OCI-LY1 (cell line): ENCODE measurements around the gene PRR36.
"Not testable (repeated sequence)": the region's sequence is repeated elsewhere in the genome, so short reads cannot be mapped to it uniquely, and the experiment has no call there.

Source experiments
- H2AFZ ChIP-seq: fragments of 200-600 bp; sonication (generic), shearing (Covaris generic); 2 replicates; pipeline ENCODE4 v1.6.0; 2014; ENCODE audit warnings: antibody characterized with exemption, mild to moderate bottlenecking, low read length
- H3F3A ChIP-seq: fragments of 200-600 bp; sonication (generic), shearing (Covaris generic); 2 replicates; pipeline ENCODE4 v1.6.0; 2014; ENCODE audit warnings: mild to moderate bottlenecking, antibody characterized with exemption, low read length, moderate library complexity; ENCODE audit not compliant: insufficient read depth
- H3K27ac ChIP-seq: fragments of 200-600 bp; sonication (generic); 2 replicates; pipeline ENCODE4 v1.5.1; 2014; ENCODE audit warnings: low read length, mixed run types, mild to moderate bottlenecking, low read depth; ENCODE audit not compliant: poor library complexity, severe bottlenecking
- H3K27me3 ChIP-seq: fragments of 200-600 bp; sonication (generic); 2 replicates; pipeline ENCODE4 v1.6.0; 2014; ENCODE audit warnings: antibody characterized with exemption, mild to moderate bottlenecking, low read length, moderate library complexity; ENCODE audit not compliant: insufficient read depth
- H3K36me3 ChIP-seq: fragments of 200-600 bp; sonication (generic); 2 replicates; pipeline ENCODE4 v1.6.1; 2014; ENCODE audit warnings: mild to moderate bottlenecking, antibody characterized with exemption, low read length, moderate library complexity, mixed read lengths; ENCODE audit not compliant: insufficient read depth
- H3K4me1 ChIP-seq: fragments of 200-600 bp; sonication (generic); 2 replicates; pipeline ENCODE4 v1.5.1; 2014; ENCODE audit warnings: mild to moderate bottlenecking, low read length, moderate library complexity; ENCODE audit not compliant: insufficient read depth, severe bottlenecking
- H3K4me2 ChIP-seq: fragments of 200-600 bp; sonication (generic), shearing (Covaris generic); 2 replicates; pipeline ENCODE4 v1.6.1; 2014; ENCODE audit warnings: low read length
- H3K4me3 ChIP-seq: fragments of 200-600 bp; sonication (generic); 2 replicates; pipeline ENCODE4 v1.5.1; 2014; ENCODE audit warnings: low read length, low read depth, mild to moderate bottlenecking, mixed read lengths; ENCODE audit not compliant: poor library complexity, severe bottlenecking
- H3K79me2 ChIP-seq: fragments of 200-600 bp; shearing (Covaris generic); 2 replicates; pipeline ENCODE4 v1.6.1; 2016; ENCODE audit warnings: mixed run types, low read length, mixed read lengths; ENCODE audit not compliant: insufficient read depth
- H3K9ac ChIP-seq: fragments of 200-600 bp; sonication (generic), shearing (Covaris generic); 2 replicates; pipeline ENCODE4 v1.6.1; 2014; ENCODE audit warnings: mild to moderate bottlenecking, low read length, mixed read lengths
- H3K9me2 ChIP-seq: fragments of 200-600 bp; sonication (generic), shearing (Covaris generic); 2 replicates; pipeline ENCODE4 v1.6.1; 2014; ENCODE audit warnings: low read depth, mild to moderate bottlenecking, low read length, mixed read lengths
- H3K9me3 ChIP-seq: fragments of 200-600 bp; shearing (Covaris generic); 2 replicates; pipeline ENCODE4 v1.6.1; 2014; ENCODE audit warnings: low read length, mixed read lengths
- H4K20me1 ChIP-seq: fragments of 200-600 bp; sonication (generic), shearing (Covaris generic); 2 replicates; pipeline ENCODE4 v1.6.0; 2016; ENCODE audit warnings: mild to moderate bottlenecking, low read length; ENCODE audit not compliant: insufficient read depth
- CTCF ChIP-seq: fragments of 200-600 bp; sonication (generic), shearing (Covaris generic); IDR thresholded peaks from 2 replicates; pipeline ENCODE4 v1.5.1; 2017; ENCODE audit warnings: mild to moderate bottlenecking, antibody characterized with exemption, low read length, moderate library complexity, mixed read lengths
- EZH2 ChIP-seq: fragments of 200-600 bp; sonication (generic), shearing (Covaris generic); IDR thresholded peaks from 2 replicates; pipeline ENCODE4 v1.8.0; 2017; ENCODE audit warnings: borderline replicate concordance, mixed run types, mild to moderate bottlenecking, antibody characterized with exemption, low read length, moderate library complexity, mixed read lengths

The PRR36 gene

GRCh38 chr19:7895565-7895964 lies 21.4 kb upstream of the PRR36 start:
- TF ChIP-seq EZH2 (no peak), CTCF (no peak)
- Histone ChIP-seq H3K9me2 (no peaks in the 10 kb centered on the region), H3F3A (no peaks in the 10 kb centered on the region)

GRCh38 chr19:7894612-7895309 lies 20.6 kb upstream of the PRR36 start:
- Histone ChIP-seq H3K4me1 (peaks cover 6% of the 10 kb centered on the region), H3K4me3 (no peak overlapping the region), H3K36me3 (no peaks in the 10 kb centered on the region), H3F3A (no peaks in the 10 kb centered on the region), H3K4me2 (no peak overlapping the region), H3K27ac (no peak overlapping the region), H3K9me2 (no peaks in the 10 kb centered on the region), H3K9me3 (no peaks in the 10 kb centered on the region), H4K20me1 (no peaks in the 10 kb centered on the region), H2AFZ (no peak overlapping the region), H3K79me2 (no peaks in the 10 kb centered on the region), H3K27me3 (no peaks in the 10 kb centered on the region), H3K9ac (no peak overlapping the region)
- TF ChIP-seq CTCF (no peak), EZH2 (no peak)

More at GRCh38 chr19:7895565-7895964, 21.4 kb upstream of the PRR36 start:
- Histone ChIP-seq H4K20me1 (no peaks in the 10 kb centered on the region), H3K79me2 (no peaks in the 10 kb centered on the region), H3K9me3 (no peaks in the 10 kb centered on the region), H3K9ac (no peak overlapping the region), H3K36me3 (no peaks in the 10 kb centered on the region), H3K4me1 (peaks cover 6% of the 10 kb centered on the region), H3K27me3 (no peaks in the 10 kb centered on the region), H3K4me3 (no peak overlapping the region), H3K4me2 (no peak overlapping the region), H3K27ac (no peak overlapping the region), H2AFZ (no peak overlapping the region)

- not testable (repeated sequence) for H3K4me3 ChIP-seq, H4K20me1 ChIP-seq, H3K4me2 ChIP-seq, H3K9me2 ChIP-seq, H3F3A ChIP-seq, H2AFZ ChIP-seq, H3K36me3 ChIP-seq, H3K4me1 ChIP-seq, H3K9me3 ChIP-seq, H3K79me2 ChIP-seq, H3K27me3 ChIP-seq, H3K9ac ChIP-seq, H3K27ac ChIP-seq
Measured at GRCh38 chr19:7893362-7894101, 19.3 kb upstream of the PRR36 start.

GRCh38 chr19:7888826-7889217 lies 14.6 kb upstream of the PRR36 start:
- Histone ChIP-seq H3K4me1 (no peaks in the 10 kb centered on the region), H3K79me2 (no peaks in the 10 kb centered on the region), H3F3A (no peaks in the 10 kb centered on the region), H4K20me1 (no peaks in the 10 kb centered on the region), H3K27ac (no peak overlapping the region), H3K4me2 (no peak overlapping the region), H3K36me3 (no peaks in the 10 kb centered on the region), H3K9me3 (no peaks in the 10 kb centered on the region), H3K9ac (no peak overlapping the region), H3K4me3 (no peak overlapping the region), H2AFZ (no peak overlapping the region), H3K9me2 (no peaks in the 10 kb centered on the region), H3K27me3 (no peaks in the 10 kb centered on the region)
- TF ChIP-seq CTCF (no peak), EZH2 (no peak)
